HepG2 (cell line): ENCODE measurements around the gene CHD9.

Experiments used
- AGO1 ChIP-seq: fragments of 200-400 bp; formaldehyde crosslinking; IDR thresholded peaks from 2 replicates; pipeline ENCODE4 v1.6.1; 2017; ENCODE audit warnings: mild to moderate bottlenecking, low read depth, low read length, moderate library complexity; ENCODE audit not compliant: poor library complexity, severe bottlenecking
- BRD4 ChIP-seq: sonication (generic); formaldehyde crosslinking; IDR thresholded peaks from 2 replicates; pipeline ENCODE4 v1.4.0; 2020; ENCODE audit warnings: missing genetic modification reagents
- CERS6 ChIP-seq: sonication (generic); formaldehyde crosslinking; IDR thresholded peaks from 2 replicates; pipeline ENCODE4 v1.5.0; 2020; ENCODE audit warnings: missing genetic modification reagents
- CREM ChIP-seq, 2 experiments: sonication (generic) in 1 of 2; formaldehyde crosslinking in 1 of 2; IDR thresholded peaks; 2 replicates each; pipeline versions ENCODE4 v1.4.0 to v1.6.1; 2016 to 2020; ENCODE audit warnings: antibody characterized with exemption in 1 of 2, mild to moderate bottlenecking in 1 of 2, missing genetic modification reagents in 1 of 2
- CTCF ChIP-seq: sonication (generic); formaldehyde crosslinking; IDR thresholded peaks from 2 replicates; pipeline ENCODE4 v1.5.0; 2020; ENCODE audit warnings: mild to moderate bottlenecking, missing genetic modification reagents, moderate library complexity
- DRAP1 ChIP-seq: IDR thresholded peaks from 2 replicates; pipeline ENCODE4 v1.6.1; 2016; ENCODE audit warnings: missing genetic modification reagents, missing compliant biosample characterization
- GTF2F1 ChIP-seq: fragments of 150-350 bp; IDR thresholded peaks from 2 replicates; pipeline ENCODE4 v1.6.1; 2014; ENCODE audit warnings: low read length
- RFX5 ChIP-seq: IDR thresholded peaks from 2 replicates; pipeline ENCODE4 v1.6.1; 2011; ENCODE audit warnings: low read depth, low read length, improper control_type of control experiment
- SIN3B ChIP-seq: fragments of 150-350 bp; IDR thresholded peaks from 2 replicates; pipeline ENCODE4 v1.6.1; 2014; ENCODE audit warnings: low read length
- TERF1 ChIP-seq: sonication (generic); formaldehyde crosslinking; IDR thresholded peaks from 2 replicates; pipeline ENCODE4 v1.8.0; 2022; ENCODE audit warnings: mild to moderate bottlenecking, missing genetic modification reagents, moderate library complexity
- USF2 ChIP-seq, 2 experiments: sonication (generic) in 1 of 2; formaldehyde crosslinking in 1 of 2; IDR thresholded peaks; 2 replicates each; pipeline versions ENCODE4 v1.5.1 to v1.6.1; 2011 to 2020; ENCODE audit warnings: borderline replicate concordance in 1 of 2, low read depth in 1 of 2, low read length in 1 of 2, mild to moderate bottlenecking in 1 of 2, missing genetic modification reagents in 1 of 2, moderate library complexity in 1 of 2
- ZBTB1 ChIP-seq: sonication (generic); formaldehyde crosslinking; IDR thresholded peaks from 2 replicates; pipeline ENCODE4 v1.4.0; 2020; ENCODE audit warnings: missing genetic modification reagents, borderline replicate concordance

GRCh38 chr16:53320992-53321391 is 266.2 kb downstream of the CHD9 start:
- TF ChIP-seq BRD4 (no peak), SIN3B (no peak), DRAP1 (CRISPR knock-in tag) (no peak), TERF1 (CRISPR knock-in tag) (no peak), CTCF (CRISPR knock-in tag) (no peak), GTF2F1 (no peak), USF2 (IDR thresholded peaks at IDR 0.05; ENCODE audit: low read depth, low read length) (no peak), USF2 (CRISPR knock-in tag; IDR thresholded peaks at IDR 0.05; ENCODE audit: borderline replicate concordance) (no peak), RFX5 (no peak), CERS6 (CRISPR knock-in tag) (no peak), CREM (IDR thresholded peaks at IDR 0.05) (no peak), CREM (CRISPR knock-in tag; IDR thresholded peaks at IDR 0.05) (no peak), ZBTB1 (CRISPR knock-in tag) (no peak), AGO1 (no peak)
